Measurements from ENCODE around the gene UNC5CL.

The UNC5CL gene

GRCh38 chr6:40999569-40999968 is 39.5 kb downstream of the UNC5CL start:
- no peak for DNase-seq

GRCh38 chr6:40998661-40999060 is 40.4 kb downstream of the UNC5CL start:
- DNase-seq = no peak

- DNase-seq = no peak
Measured at GRCh38 chr6:40997234-40997957, 41.6 kb downstream of the UNC5CL start.

DNA sequence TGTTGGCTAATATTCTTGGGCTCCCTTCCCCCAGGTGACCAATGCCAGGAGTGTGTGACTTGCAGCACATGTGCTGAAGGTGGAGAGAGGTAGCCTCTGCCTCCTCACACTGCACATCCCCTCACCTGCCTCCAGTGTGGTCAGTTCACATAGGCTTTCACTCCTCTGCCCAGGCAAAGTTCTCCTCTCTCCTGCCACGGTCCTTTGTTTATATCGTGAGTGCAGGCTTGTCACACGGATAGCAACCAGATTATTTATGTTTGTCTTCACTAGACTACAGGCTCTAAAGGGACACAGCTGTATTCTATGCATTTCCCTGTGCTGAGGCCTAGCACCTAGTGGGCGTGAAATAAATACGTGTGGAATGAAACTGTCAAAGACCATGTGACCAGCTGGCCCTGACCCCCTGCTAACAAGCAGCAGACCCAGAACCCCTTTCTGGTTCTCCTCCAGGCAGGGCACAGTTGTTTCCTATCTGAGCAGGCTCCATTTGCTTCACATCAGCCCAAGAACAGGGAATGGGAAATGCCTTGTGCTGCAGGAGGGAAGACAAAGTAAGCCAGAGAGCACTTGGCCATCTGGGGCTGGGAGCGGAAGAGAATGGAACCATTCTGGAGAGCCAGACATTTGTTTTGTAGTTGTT is 42.3 kb downstream of the UNC5CL start:
- no peak for DNase-seq

DNA sequence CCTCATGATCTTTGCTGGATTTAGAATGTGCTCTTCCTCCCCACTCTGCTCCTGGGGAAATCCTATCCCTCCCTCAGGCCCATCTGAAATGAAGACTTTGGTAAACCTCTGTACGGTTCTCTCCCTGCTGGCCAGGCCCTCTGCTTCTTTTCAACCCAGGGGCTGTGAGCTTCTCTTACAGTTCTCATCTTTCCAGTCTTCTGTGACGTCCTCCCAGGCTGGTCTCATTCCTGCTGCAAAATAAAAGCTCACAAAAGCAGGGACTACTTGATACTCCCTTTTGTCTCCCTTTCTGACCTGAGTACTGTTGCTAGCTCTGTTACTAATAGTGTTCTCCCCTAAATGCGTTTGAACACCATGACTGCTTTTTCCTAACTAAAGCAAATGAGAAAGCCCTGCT is 46.3 kb downstream of the UNC5CL start:
- DNase-seq = no peak

- DNase-seq = no peak
Measured at GRCh38 chr6:40990301-40990700, 48.7 kb downstream of the UNC5CL start.

DNA sequence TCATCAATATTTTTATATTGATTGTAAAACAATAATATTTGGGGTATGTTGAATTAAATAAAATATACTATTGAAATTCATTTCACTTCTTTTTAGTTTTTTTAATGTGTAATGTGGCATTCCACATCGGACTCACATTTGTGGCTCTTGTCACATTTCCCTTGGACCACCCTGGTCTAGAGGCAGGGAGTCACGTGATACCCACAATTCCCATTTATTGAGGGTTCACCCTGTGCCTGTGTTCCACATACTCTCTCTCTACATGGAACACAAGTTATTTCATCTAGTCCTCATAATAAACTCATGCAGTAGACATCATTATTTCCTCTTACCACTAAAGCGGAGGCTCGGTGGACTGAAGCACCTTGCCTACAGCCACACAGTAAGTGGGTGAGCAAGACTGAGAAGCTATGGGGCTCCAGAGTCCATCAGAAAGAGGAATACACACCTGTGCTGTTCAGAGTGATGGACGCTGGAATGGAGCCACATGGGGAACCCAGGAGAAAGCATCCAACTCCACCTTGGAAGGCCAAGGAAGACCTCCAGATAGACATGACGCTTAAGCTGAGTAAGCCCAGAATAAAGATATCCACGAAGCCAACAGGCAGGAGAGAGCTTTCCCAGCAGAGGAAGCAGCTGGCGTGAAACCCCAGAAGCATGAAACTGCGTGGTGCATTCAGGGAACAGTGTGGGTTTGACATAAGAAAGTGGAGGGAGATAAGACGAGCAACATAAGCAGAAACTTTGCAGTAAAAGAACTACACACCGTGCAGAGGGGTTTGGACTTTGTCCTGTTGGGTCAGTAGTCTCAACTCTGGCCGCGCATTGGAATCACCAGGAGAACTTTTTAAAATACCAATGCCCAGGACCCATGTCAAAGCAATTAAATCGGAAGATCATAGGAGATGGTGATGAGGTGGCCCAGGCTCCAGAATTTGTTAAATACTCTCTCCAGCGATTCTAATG is 49.5 kb downstream of the UNC5CL start:
- DNase-seq = no peak

GRCh38 chr6:40988634-40989033 is 50.4 kb downstream of the UNC5CL start:
- no peak for DNase-seq

- no peak for DNase-seq
Measured at GRCh38 chr6:40986921-40987819, 51.9 kb downstream of the UNC5CL start.

- DNase-seq = no peak
Measured at GRCh38 chr6:40986364-40986763, 52.7 kb downstream of the UNC5CL start.

DNA sequence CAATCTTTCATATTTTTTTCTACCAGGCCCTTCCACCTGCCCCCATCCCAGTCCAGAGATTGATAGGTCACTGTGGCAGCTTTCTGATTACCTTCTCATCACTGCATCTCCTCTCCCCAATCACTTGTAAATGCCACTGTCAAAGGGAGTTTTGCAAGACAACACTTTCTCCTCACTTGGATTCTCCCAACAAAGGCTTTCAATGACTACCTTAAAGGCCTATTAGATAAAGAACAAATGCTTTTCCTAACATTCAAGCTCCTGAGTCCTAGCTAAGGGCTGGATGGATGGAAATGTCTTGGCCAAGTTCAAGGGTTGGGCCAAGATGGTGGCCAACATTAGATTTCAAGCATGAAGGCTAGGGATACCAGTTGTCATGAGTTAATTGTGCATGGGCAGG is 55.3 kb downstream of the UNC5CL start:
- no peak for DNase-seq

DNA sequence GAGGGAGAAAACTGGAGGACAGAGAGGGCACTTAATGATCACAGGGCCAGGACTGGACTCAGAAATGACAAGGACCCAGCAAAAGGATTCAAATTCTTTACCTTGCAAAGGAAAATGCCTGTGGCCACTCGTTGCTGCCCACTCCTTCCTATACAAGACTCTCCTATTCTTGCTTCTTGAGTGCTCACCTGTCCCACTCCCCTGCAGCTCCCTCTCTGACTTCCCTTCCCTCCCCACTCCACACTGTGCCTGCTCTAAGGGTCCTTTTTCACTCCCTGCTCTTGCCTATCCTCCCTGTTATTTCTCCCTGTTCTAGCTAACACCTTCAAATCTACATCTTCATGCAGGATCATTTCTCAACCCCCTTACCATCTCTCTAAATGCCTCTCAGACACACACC is 56.1 kb downstream of the UNC5CL start:
- DNase-seq = no peak

GRCh38 chr6:40978687-40979289 is 60.2 kb downstream of the UNC5CL start:
- no peak for DNase-seq

GRCh38 chr6:40977695-40978094 is 61.3 kb downstream of the UNC5CL start:
- no peak for DNase-seq

- no peak for DNase-seq
Measured at GRCh38 chr6:40977085-40977484, 61.9 kb downstream of the UNC5CL start.
